Measurements from ENCODE around the gene FAM161A. TPM values are rescaled to one million over a fixed set of nuclear protein-coding genes. Genes with fewer than 3 reads are reported as not detected.
A peak's percentile ranks its signal among the peaks of the same experiment; 100 is the strongest.
"Not testable (repeated sequence)": the region's sequence is repeated elsewhere in the genome, so short reads cannot be mapped to it uniquely, and the experiment has no call there.

FAM161A gene
- total RNA-seq, 1 experiment from 2014 or later = 9.5 TPM

DNA sequence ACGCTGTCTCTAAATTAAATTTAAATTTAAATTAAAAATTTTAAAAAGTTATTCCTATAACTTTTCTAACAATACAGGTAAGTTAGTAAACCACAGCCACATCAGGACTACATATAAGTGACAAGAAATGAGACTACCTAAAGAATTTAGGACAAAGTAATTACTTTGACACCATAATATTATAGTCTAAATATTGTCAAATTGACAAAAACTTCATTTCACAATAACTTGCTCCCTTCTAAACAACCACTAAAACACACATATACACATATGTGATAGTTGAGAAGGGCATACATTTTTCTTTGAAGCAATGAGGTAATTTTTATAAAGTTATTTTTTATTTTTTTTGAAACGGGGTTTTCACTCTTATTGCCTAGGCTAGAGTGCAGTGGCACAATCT, 31.6 kb downstream of the FAM161A start:
- Histone ChIP-seq H3K9me3 (ENCODE audit: low read length) (no peaks in the 10 kb centered on the region), H3K79me2 (ENCODE audit: low read length) (no peaks in the 10 kb centered on the region), H3K9me2 (replicated peaks; ENCODE audit: insufficient read depth, low read length) (no peaks in the 10 kb centered on the region), H3K27me3 (ENCODE audit: low read length) (no peaks in the 10 kb centered on the region), H3K36me3 (ENCODE audit: insufficient read depth, low read length) (no peaks in the 10 kb centered on the region), H3K4me2 (ENCODE audit: low read depth, low read length, poor library complexity, severe bottlenecking) (no peak overlapping the region), H3K4me1 (ENCODE audit: low read length) (no peaks in the 10 kb centered on the region), H4K20me1 (ENCODE audit: insufficient read depth, low read depth, low read length) (no peaks in the 10 kb centered on the region), H3K9ac (ENCODE audit: low read length) (no peak overlapping the region), H3K4me3 (ENCODE audit: low read length) (no peak overlapping the region), H2AFZ (ENCODE audit: low read length) (no peak overlapping the region), H3K27ac (ENCODE audit: low read length) (no peak overlapping the region)
- DNase-seq = no peak

DNA sequence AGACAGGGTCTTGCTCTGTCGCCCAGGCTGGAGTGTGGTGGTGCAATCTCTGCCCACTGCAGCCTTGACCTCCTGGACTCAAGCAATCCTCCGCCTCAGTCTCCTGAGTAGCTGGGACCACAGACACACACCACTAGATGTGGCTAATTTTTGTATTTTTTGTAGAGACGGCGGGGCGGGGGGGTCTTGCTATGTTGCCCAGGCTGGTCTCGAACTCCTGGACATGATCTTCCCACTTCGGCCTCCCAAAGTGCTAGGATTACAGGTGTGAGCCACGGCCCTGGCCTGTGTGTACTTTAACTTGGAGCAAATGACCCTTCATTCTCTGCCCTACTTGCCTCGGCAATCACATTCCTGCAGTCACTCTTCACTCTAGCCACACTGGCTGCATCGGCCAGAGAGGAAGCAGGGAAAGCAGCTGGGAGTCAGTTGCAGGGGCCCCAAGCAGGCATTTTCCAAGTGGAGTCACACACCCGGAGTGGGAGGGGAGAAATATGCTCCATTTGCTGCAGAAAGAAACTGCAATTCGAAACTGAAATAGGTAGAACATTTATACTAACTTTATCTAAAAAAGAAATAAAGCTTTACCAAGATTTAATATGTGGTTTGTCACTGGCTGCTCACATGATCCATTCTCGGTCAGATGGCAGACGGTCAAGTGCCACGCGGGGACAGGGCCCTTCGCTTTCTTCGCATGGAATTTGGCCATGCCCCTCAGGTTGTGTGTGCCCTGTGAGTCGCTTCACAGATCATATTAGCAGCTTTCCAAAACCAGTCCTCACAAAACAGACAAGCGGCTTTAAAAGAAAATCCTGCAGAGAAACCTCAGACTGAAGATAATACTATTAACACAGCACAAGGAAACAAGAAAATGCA, 37.1 kb downstream of the FAM161A start:
- Histone ChIP-seq H3K27me3 (ENCODE audit: low read length) (no peaks in the 10 kb centered on the region), H3K9ac (ENCODE audit: low read length) (no peak overlapping the region), H3K27ac (ENCODE audit: low read length) (no peak overlapping the region), H3K4me2 (ENCODE audit: low read depth, low read length, poor library complexity, severe bottlenecking) (no peak overlapping the region), H2AFZ (ENCODE audit: low read length) (no peak overlapping the region), H4K20me1 (ENCODE audit: insufficient read depth, low read depth, low read length) (no peaks in the 10 kb centered on the region), H3K4me1 (ENCODE audit: low read length) (no peaks in the 10 kb centered on the region), H3K79me2 (ENCODE audit: low read length) (no peaks in the 10 kb centered on the region), H3K36me3 (ENCODE audit: insufficient read depth, low read length) (no peaks in the 10 kb centered on the region), H3K9me3 (ENCODE audit: low read length) (no peaks in the 10 kb centered on the region), H3K9me2 (replicated peaks; ENCODE audit: insufficient read depth, low read length) (no peaks in the 10 kb centered on the region), H3K4me3 (ENCODE audit: low read length) (no peak overlapping the region)
- DNase-seq = no peak

DNA sequence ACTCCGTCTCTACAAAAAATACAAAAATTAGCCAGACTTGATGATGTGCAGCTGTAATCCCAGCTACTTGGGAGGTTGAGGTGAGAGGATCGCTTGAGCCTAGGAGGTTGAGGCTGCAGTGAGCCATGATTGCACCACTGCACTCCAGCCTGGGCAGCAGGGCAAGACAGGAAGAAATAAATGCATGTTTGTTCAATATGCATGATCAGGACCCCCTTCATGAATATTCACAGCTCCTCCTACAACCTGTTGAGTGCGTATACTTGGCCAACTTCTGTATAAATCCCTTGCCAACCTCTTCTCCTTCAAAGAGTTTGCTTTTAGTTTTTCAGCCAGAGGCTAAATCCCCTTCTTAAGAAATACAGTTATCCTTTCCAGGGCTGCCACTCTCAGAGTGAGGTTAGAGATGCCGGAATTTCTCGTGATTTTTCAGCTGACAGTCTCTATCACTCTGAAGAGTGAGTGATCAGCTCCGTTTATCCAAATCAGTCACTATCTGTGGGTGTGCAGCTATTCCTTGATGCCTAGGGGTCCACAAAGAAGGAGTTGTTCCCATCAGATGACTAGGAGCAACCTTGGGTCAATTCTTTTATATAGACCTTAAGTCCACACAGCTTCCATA, 39.2 kb downstream of the FAM161A start:
- H3K4me1 ChIP-seq (ENCODE audit: low read length) = peaks cover 4% of the 10 kb centered on the region; the same call in 1 of the 2 replicates
- H3K27ac ChIP-seq (ENCODE audit: low read length) = no peak overlapping the region
- DNase-seq = no peak
- H2AFZ ChIP-seq (ENCODE audit: low read length) = no peak overlapping the region
- H3K4me2 ChIP-seq (ENCODE audit: low read depth, low read length, poor library complexity, severe bottlenecking) = no peak overlapping the region
- no peaks in the 10 kb centered on the region for H3K9me2 ChIP-seq (replicated peaks; ENCODE audit: insufficient read depth, low read length)
- no peaks in the 10 kb centered on the region for H3K9me3 ChIP-seq (ENCODE audit: low read length)
- no peaks in the 10 kb centered on the region for H3K27me3 ChIP-seq (ENCODE audit: low read length)
- no peak overlapping the region for H3K9ac ChIP-seq (ENCODE audit: low read length)
- H3K79me2 ChIP-seq (ENCODE audit: low read length) = no peaks in the 10 kb centered on the region
- no peak overlapping the region for H3K4me3 ChIP-seq (ENCODE audit: low read length)
- H4K20me1 ChIP-seq (ENCODE audit: insufficient read depth, low read depth, low read length) = no peaks in the 10 kb centered on the region
- H3K36me3 ChIP-seq (ENCODE audit: insufficient read depth, low read length) = no peaks in the 10 kb centered on the region

DNA sequence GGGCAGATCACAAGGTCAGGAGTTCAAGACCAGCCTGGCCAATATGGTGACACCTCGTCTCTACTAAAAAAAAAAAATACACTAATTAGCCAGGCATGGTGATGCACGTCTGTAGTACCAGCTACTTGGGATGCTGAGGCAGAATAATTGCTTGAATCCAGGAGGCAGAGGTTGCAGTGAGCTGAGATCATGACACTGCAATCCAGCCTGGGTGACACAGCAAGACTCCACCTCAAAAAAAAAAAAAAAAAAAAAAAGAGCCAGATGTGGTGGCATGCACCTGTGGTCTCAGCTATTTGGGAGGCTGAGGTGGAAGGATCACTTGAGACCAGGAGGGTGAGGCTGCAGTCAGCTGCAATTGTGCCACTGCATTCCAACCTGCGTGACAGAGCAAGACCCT, 40.5 kb downstream of the FAM161A start:
- H4K20me1 ChIP-seq (ENCODE audit: insufficient read depth, low read depth, low read length); H3K9me3 ChIP-seq (ENCODE audit: low read length); H3K9me2 ChIP-seq (replicated peaks; ENCODE audit: insufficient read depth, low read length); H2AFZ ChIP-seq (ENCODE audit: low read length); H3K79me2 ChIP-seq (ENCODE audit: low read length); H3K36me3 ChIP-seq (ENCODE audit: insufficient read depth, low read length); H3K4me1 ChIP-seq (ENCODE audit: low read length); H3K9ac ChIP-seq (ENCODE audit: low read length); H3K4me3 ChIP-seq (ENCODE audit: low read length); H3K4me2 ChIP-seq (ENCODE audit: low read depth, low read length, poor library complexity, severe bottlenecking); H3K27ac ChIP-seq (ENCODE audit: low read length); DNase-seq; H3K27me3 ChIP-seq (ENCODE audit: low read length): not testable (repeated sequence)

DNA sequence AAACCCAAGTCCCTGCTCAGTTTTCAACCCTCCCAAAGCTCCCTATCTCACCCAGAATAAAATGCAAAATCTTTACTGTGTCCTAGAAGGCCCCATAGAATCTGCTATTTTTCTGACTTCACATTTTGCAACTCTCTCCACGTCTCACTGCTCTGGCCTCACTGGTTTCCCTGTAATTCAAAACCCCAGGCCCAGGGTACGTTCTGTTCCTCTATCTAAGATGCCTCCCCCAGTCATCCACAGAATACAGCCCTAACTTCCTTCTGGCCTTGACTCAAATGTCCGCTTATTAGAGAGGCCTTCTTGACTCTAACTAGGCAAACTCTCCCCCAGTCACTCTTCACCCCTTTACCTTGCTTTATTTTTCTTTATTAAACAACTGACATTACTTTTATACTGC, 42.0 kb downstream of the FAM161A start:
- Histone ChIP-seq H3K79me2 (ENCODE audit: low read length) (no peaks in the 10 kb centered on the region), H3K9me3 (ENCODE audit: low read length) (no peaks in the 10 kb centered on the region), H4K20me1 (ENCODE audit: insufficient read depth, low read depth, low read length) (no peaks in the 10 kb centered on the region), H3K4me3 (ENCODE audit: low read length) (no peak overlapping the region), H3K4me2 (ENCODE audit: low read depth, low read length, poor library complexity, severe bottlenecking) (no peak overlapping the region), H3K27ac (ENCODE audit: low read length) (no peak overlapping the region), H3K9me2 (replicated peaks; ENCODE audit: insufficient read depth, low read length) (no peaks in the 10 kb centered on the region), H3K27me3 (ENCODE audit: low read length) (no peaks in the 10 kb centered on the region), H3K9ac (ENCODE audit: low read length) (no peak overlapping the region), H2AFZ (ENCODE audit: low read length) (no peak overlapping the region), H3K4me1 (ENCODE audit: low read length) (peaks cover 4% of the 10 kb centered on the region; the same call in 1 of the 2 replicates), H3K36me3 (ENCODE audit: insufficient read depth, low read length) (no peaks in the 10 kb centered on the region)
- no peak for DNase-seq

DNA sequence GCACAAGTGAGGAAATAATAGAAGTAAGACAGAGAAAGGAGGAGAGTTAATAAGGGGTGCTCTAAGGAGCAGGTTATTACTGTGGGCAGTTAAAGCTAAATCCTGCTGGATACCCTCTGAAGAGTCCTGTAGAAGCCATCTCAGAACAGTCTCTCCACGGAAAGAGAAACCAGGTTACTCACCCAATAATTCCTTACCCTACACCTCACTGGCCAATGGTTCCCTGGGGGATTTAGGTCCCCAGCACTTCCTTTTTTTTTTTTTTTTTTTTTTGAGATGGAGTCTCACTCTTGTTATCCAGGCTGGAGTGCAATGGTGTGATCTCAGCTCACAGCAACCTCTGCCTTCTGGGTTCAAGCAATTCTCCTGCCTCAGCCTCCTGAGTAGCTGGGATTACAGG, 43.7 kb downstream of the FAM161A start:
- DNase-seq = peak; percentile 59
- H2AFZ ChIP-seq (ENCODE audit: low read length); H3K27me3 ChIP-seq (ENCODE audit: low read length); H4K20me1 ChIP-seq (ENCODE audit: insufficient read depth, low read depth, low read length); H3K9me3 ChIP-seq (ENCODE audit: low read length); H3K4me1 ChIP-seq (ENCODE audit: low read length); H3K4me3 ChIP-seq (ENCODE audit: low read length); H3K36me3 ChIP-seq (ENCODE audit: insufficient read depth, low read length); H3K9ac ChIP-seq (ENCODE audit: low read length); H3K27ac ChIP-seq (ENCODE audit: low read length); H3K9me2 ChIP-seq (replicated peaks; ENCODE audit: insufficient read depth, low read length); H3K79me2 ChIP-seq (ENCODE audit: low read length); H3K4me2 ChIP-seq (ENCODE audit: low read depth, low read length, poor library complexity, severe bottlenecking): not testable (repeated sequence)

DNA sequence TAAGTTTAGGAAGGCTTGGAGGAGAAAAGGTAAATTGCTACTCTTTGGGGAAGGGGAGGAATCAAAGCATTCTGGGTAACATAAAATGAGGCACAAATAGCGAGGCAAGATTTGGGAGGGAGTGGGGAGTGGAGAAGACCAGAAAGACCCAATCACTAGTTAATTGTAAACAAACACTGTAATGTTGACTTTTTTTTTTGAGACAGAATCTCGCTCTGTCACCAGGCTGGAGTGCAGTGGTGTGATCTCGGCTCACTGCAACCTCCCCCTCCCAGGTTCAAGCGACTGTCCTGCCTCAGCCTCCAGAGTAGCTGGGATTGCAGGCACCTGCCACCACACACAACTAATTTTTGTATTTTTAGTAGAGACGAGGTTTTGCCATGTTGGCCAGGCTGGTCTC, 45.2 kb downstream of the FAM161A start:
- not testable (repeated sequence) for H3K9me2 ChIP-seq (replicated peaks; ENCODE audit: insufficient read depth, low read length); H3K9me3 ChIP-seq (ENCODE audit: low read length); H3K4me2 ChIP-seq (ENCODE audit: low read depth, low read length, poor library complexity, severe bottlenecking)

DNA sequence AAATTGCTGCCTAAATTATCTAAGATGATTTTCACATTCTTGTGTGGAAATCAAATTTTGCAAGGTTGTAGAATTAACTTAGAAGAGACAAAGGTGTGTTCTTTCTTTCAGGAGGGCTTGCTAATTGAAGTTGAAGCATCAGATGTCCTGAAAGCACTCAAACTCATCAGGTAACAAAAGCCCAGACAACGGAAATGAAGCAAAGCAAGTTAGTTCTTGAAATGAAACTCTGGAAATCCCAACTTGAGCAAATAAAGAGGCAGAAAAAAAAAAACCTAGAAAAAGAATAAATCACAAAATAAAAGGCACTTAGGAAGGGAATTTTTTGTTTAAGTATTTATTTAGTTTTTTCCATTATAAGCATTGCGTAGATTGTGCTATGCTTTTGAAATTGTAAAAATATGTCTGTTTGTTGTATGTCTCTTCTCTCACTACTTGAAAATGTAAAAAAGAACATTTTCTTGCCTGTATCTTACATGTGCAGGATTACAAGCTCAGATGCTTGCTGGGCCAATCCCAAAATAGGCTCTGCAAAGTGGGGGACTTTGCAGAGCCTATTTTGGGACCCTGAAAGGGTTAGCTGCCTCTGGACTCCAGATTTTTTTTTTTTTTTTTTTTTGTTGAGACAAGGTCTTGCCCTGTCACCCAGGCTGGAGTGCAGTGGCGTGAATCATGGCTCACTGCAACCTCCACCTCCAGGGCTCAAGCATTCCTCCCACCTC, 46.7 kb downstream of the FAM161A start:
- Histone ChIP-seq H3K9ac (ENCODE audit: low read length) (no peak overlapping the region), H3K4me3 (ENCODE audit: low read length) (no peak overlapping the region), H3K9me2 (replicated peaks; ENCODE audit: insufficient read depth, low read length) (no peaks in the 10 kb centered on the region), H3K36me3 (ENCODE audit: insufficient read depth, low read length) (no peaks in the 10 kb centered on the region), H3K9me3 (ENCODE audit: low read length) (no peaks in the 10 kb centered on the region), H2AFZ (ENCODE audit: low read length) (no peak overlapping the region), H3K27me3 (ENCODE audit: low read length) (no peaks in the 10 kb centered on the region), H4K20me1 (ENCODE audit: insufficient read depth, low read depth, low read length) (no peaks in the 10 kb centered on the region), H3K4me2 (ENCODE audit: low read depth, low read length, poor library complexity, severe bottlenecking) (no peak overlapping the region), H3K27ac (ENCODE audit: low read length) (no peak overlapping the region), H3K4me1 (ENCODE audit: low read length) (peaks cover 4% of the 10 kb centered on the region; the same call in 1 of the 2 replicates), H3K79me2 (ENCODE audit: low read length) (no peaks in the 10 kb centered on the region)
- no peak for DNase-seq

More for the DNA sequence above, 45.2 kb downstream of the FAM161A start:
- H3K27me3 ChIP-seq (ENCODE audit: low read length); DNase-seq; H3K4me1 ChIP-seq (ENCODE audit: low read length); H3K9ac ChIP-seq (ENCODE audit: low read length); H3K27ac ChIP-seq (ENCODE audit: low read length); H3K79me2 ChIP-seq (ENCODE audit: low read length); H3K36me3 ChIP-seq (ENCODE audit: insufficient read depth, low read length); H2AFZ ChIP-seq (ENCODE audit: low read length); H4K20me1 ChIP-seq (ENCODE audit: insufficient read depth, low read depth, low read length); H3K4me3 ChIP-seq (ENCODE audit: low read length): not testable (repeated sequence)
